ENCODE measurements around the gene BMPR1A.

DNA sequence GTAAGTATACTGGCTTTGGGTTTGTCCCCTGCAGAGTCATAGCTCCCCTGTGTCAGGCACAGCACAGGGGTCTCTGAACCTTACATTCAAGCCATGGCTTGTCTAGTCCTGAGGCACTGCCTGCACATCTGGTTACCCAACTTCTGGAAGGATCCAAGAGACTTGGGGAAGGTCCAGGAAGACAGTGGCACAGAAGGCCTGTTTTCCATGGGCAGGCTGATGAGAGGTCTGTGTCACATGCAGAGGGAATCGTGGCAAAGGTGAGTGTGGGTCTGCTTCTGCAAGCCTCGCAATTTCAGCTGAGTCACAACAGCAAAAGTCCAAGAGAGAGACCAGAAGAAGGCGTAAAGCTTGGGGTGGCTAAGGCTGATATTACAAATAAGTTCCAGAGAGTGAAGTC is 28.4 kb upstream of the BMPR1A start:
- TF ChIP-seq CTCF (IDR thresholded peaks at IDR 0.05): no peak
- TF ChIP-seq ZFX (IDR thresholded peaks at IDR 0.05; ENCODE audit: borderline replicate concordance): no peak
